ENCODE data around the gene NR2C2AP. TPM values are rescaled to one million over a fixed set of nuclear protein-coding genes. Genes with fewer than 3 reads are reported as not detected.

The NR2C2AP gene
- total RNA-seq, 1 experiment from 2014 or later = 25.8 TPM

- Histone ChIP-seq H3K36me3 (replicated peaks; ENCODE audit: control insufficient read depth, insufficient read depth, low read length) (no peaks in the 10 kb centered on the region), H3K27me3 (ENCODE audit: control insufficient read depth, insufficient read depth, low read length) (peaks cover 59% of the 10 kb centered on the region), H3K4me3 (ENCODE audit: insufficient read depth, low read depth, low read length) (no peak overlapping the region)
- DNase-seq = peak; percentile 54
Observed at GRCh38 chr19:19207637-19208572, 4.7 kb upstream of the NR2C2AP start.

- DNase-seq = no peak
- H3K27me3 ChIP-seq (ENCODE audit: control insufficient read depth, insufficient read depth, low read length) = peaks cover 50% of the 10 kb centered on the region
Observed at GRCh38 chr19:19206938-19207337, 3.7 kb upstream of the NR2C2AP start.

GRCh38 chr19:19205416-19206410, 2.5 kb upstream of the NR2C2AP start:
- Histone ChIP-seq H3K4me3 (ENCODE audit: insufficient read depth, low read depth, low read length) (no peak overlapping the region), H3K36me3 (replicated peaks; ENCODE audit: control insufficient read depth, insufficient read depth, low read length) (peaks cover 2% of the 10 kb centered on the region), H3K27me3 (ENCODE audit: control insufficient read depth, insufficient read depth, low read length) (peaks cover 39% of the 10 kb centered on the region)
- no peak for DNase-seq

More at GRCh38 chr19:19206938-19207337, 3.7 kb upstream of the NR2C2AP start:
- no peaks in the 10 kb centered on the region for H3K36me3 ChIP-seq (replicated peaks; ENCODE audit: control insufficient read depth, insufficient read depth, low read length)
- H3K4me3 ChIP-seq (ENCODE audit: insufficient read depth, low read depth, low read length) = no peak overlapping the region

- Histone ChIP-seq H3K4me3 (ENCODE audit: insufficient read depth, low read depth, low read length) (no peak overlapping the region), H3K36me3 (replicated peaks; ENCODE audit: control insufficient read depth, insufficient read depth, low read length) (peaks cover 2% of the 10 kb centered on the region), H3K27me3 (ENCODE audit: control insufficient read depth, insufficient read depth, low read length) (peaks cover 32% of the 10 kb centered on the region)
- DNase-seq = peak; percentile 77
Observed at GRCh38 chr19:19204181-19204580, 967 bp upstream of the NR2C2AP start.

GRCh38 chr19:19202707-19203011, 555 bp downstream of the NR2C2AP start:
- H3K27me3 ChIP-seq (ENCODE audit: control insufficient read depth, insufficient read depth, low read length) = peaks cover 28% of the 10 kb centered on the region
- peak overlapping the region; percentile 81 for H3K4me3 ChIP-seq (ENCODE audit: insufficient read depth, low read depth, low read length)
- H3K36me3 ChIP-seq (replicated peaks; ENCODE audit: control insufficient read depth, insufficient read depth, low read length) = peaks cover 7% of the 10 kb centered on the region
- peak; percentile 70 for DNase-seq

- H3K27me3 ChIP-seq (ENCODE audit: control insufficient read depth, insufficient read depth, low read length) = peaks cover 24% of the 10 kb centered on the region
- DNase-seq = peak; percentile 35
- H3K4me3 ChIP-seq (ENCODE audit: insufficient read depth, low read depth, low read length) = peak overlapping the region; percentile 81
- peaks cover 9% of the 10 kb centered on the region for H3K36me3 ChIP-seq (replicated peaks; ENCODE audit: control insufficient read depth, insufficient read depth, low read length)
Observed at GRCh38 chr19:19201697-19202630, 1.2 kb downstream of the NR2C2AP start.

GRCh38 chr19:19193926-19194325, 9.3 kb downstream of the NR2C2AP start:
- Histone ChIP-seq H3K4me3 (ENCODE audit: insufficient read depth, low read depth, low read length) (no peak overlapping the region), H3K27me3 (ENCODE audit: control insufficient read depth, insufficient read depth, low read length) (no peaks in the 10 kb centered on the region), H3K36me3 (replicated peaks; ENCODE audit: control insufficient read depth, insufficient read depth, low read length) (peaks cover 8% of the 10 kb centered on the region)
- no peak for DNase-seq

GRCh38 chr19:19192910-19193423, 10.2 kb downstream of the NR2C2AP start:
- Histone ChIP-seq H3K36me3 (replicated peaks; ENCODE audit: control insufficient read depth, insufficient read depth, low read length) (peaks cover 3% of the 10 kb centered on the region), H3K27me3 (ENCODE audit: control insufficient read depth, insufficient read depth, low read length) (no peaks in the 10 kb centered on the region), H3K4me3 (ENCODE audit: insufficient read depth, low read depth, low read length) (peak overlapping the region; percentile 83)
- DNase-seq = no peak

- H3K36me3 ChIP-seq (replicated peaks; ENCODE audit: control insufficient read depth, insufficient read depth, low read length) = peaks cover 3% of the 10 kb centered on the region
- no peaks in the 10 kb centered on the region for H3K27me3 ChIP-seq (ENCODE audit: control insufficient read depth, insufficient read depth, low read length)
- H3K4me3 ChIP-seq (ENCODE audit: insufficient read depth, low read depth, low read length) = peak within 1 kb of the TSS; percentile 83
- peak; percentile 99 for DNase-seq
Observed at GRCh38 chr19:19192078-19192882, 10.9 kb downstream of the NR2C2AP start, which contains the start of the genes BORCS8 and RFXANK. Gene BORCS8 (minus strand): TSS chr19:19192152. CDS start chr19:19192117, 35 bp downstream. Gene RFXANK (plus strand): TSS chr19:19192258. CDS start chr19:19193947, 1,689 bp downstream.

- no peak for DNase-seq
- H3K4me3 ChIP-seq (ENCODE audit: insufficient read depth, low read depth, low read length) = peak overlapping the region; percentile 77
- no peaks in the 10 kb centered on the region for H3K27me3 ChIP-seq (ENCODE audit: control insufficient read depth, insufficient read depth, low read length)
- no peaks in the 10 kb centered on the region; the same call in 1 of the 2 replicates for H3K36me3 ChIP-seq (replicated peaks; ENCODE audit: control insufficient read depth, insufficient read depth, low read length)
Observed at GRCh38 chr19:19191768-19192077, 11.5 kb downstream of the NR2C2AP start.

GRCh38 chr19:19186742-19187141, 16.5 kb downstream of the NR2C2AP start:
- Histone ChIP-seq H3K36me3 (replicated peaks; ENCODE audit: control insufficient read depth, insufficient read depth, low read length) (peaks cover 2% of the 10 kb centered on the region), H3K27me3 (ENCODE audit: control insufficient read depth, insufficient read depth, low read length) (no peaks in the 10 kb centered on the region), H3K4me3 (ENCODE audit: insufficient read depth, low read depth, low read length) (no peak overlapping the region)
- DNase-seq = no peak

GRCh38 chr19:19185853-19186740, 17.1 kb downstream of the NR2C2AP start:
- H3K4me3 ChIP-seq (ENCODE audit: insufficient read depth, low read depth, low read length) = no peak overlapping the region
- peak; percentile 95 for DNase-seq
- H3K36me3 ChIP-seq (replicated peaks; ENCODE audit: control insufficient read depth, insufficient read depth, low read length) = peaks cover 2% of the 10 kb centered on the region
- H3K27me3 ChIP-seq (ENCODE audit: control insufficient read depth, insufficient read depth, low read length) = no peaks in the 10 kb centered on the region

Data from H7 (cell line).